Adipocyte (in vitro differentiated cells): ENCODE measurements around the gene CSF1.
A peak's percentile ranks its signal among the peaks of the same experiment; 100 is the strongest.

Experiments
- DNase-seq: peaks from one replicate; pipeline ENCODE4 v3.0.0-alpha.2; 2015; ENCODE audit warnings: low read depth
- H3K27me3 ChIP-seq: replicated peaks from 2 replicates; pipeline ENCODE4 v1.7.0; 2013; ENCODE audit warnings: mild to moderate bottlenecking, low read length, moderate library complexity; ENCODE audit not compliant: control insufficient read depth, insufficient read depth
- H3K36me3 ChIP-seq: 2 replicates; pipeline ENCODE4 v1.7.0; 2013; ENCODE audit warnings: low read length, mild to moderate bottlenecking, moderate library complexity; ENCODE audit not compliant: control insufficient read depth, insufficient read depth, severe bottlenecking
- H3K4me1 ChIP-seq: 2 replicates; pipeline ENCODE4 v1.7.0; 2013; ENCODE audit warnings: mild to moderate bottlenecking, low read length, moderate library complexity; ENCODE audit not compliant: control insufficient read depth, insufficient read depth
- H3K4me3 ChIP-seq: 2 replicates; pipeline ENCODE4 v1.7.0; 2013; ENCODE audit warnings: mild to moderate bottlenecking, low read length, moderate library complexity
- H3K9ac ChIP-seq: 2 replicates; pipeline ENCODE4 v1.7.0; 2013; ENCODE audit warnings: mild to moderate bottlenecking, low read length, moderate library complexity
- H3K9me3 ChIP-seq: 2 replicates; pipeline ENCODE4 v1.7.0; 2013; ENCODE audit warnings: mild to moderate bottlenecking, low read length, moderate library complexity; ENCODE audit not compliant: control insufficient read depth

The CSF1 gene

GRCh38 chr1:109925159-109925990 lies 14.7 kb downstream of the CSF1 start:
- Histone ChIP-seq H3K9me3 (no peaks in the 10 kb centered on the region), H3K27me3 (no peaks in the 10 kb centered on the region), H3K4me3 (no peak overlapping the region), H3K4me1 (peaks cover 80% of the 10 kb centered on the region), H3K36me3 (peaks cover 87% of the 10 kb centered on the region), H3K9ac (peak overlapping the region; percentile 67)
- no peak for DNase-seq

- no peak for DNase-seq
- peaks cover 77% of the 10 kb centered on the region for H3K36me3 ChIP-seq
- H3K9ac ChIP-seq, result peak overlapping the region; percentile 74
Observed at GRCh38 chr1:109926662-109927300, 16.1 kb downstream of the CSF1 start.

GRCh38 chr1:109927356-109927755 lies 16.7 kb downstream of the CSF1 start:
- H3K4me3 ChIP-seq, result no peak overlapping the region
- H3K4me1 ChIP-seq, result peaks cover 86% of the 10 kb centered on the region
- no peaks in the 10 kb centered on the region for H3K9me3 ChIP-seq
- no peak for DNase-seq
- H3K27me3 ChIP-seq, result no peaks in the 10 kb centered on the region
- H3K36me3 ChIP-seq, result peaks cover 71% of the 10 kb centered on the region
- peak overlapping the region; percentile 74 for H3K9ac ChIP-seq

More at GRCh38 chr1:109926662-109927300, 16.1 kb downstream of the CSF1 start:
- no peaks in the 10 kb centered on the region for H3K9me3 ChIP-seq
- H3K4me1 ChIP-seq, result peaks cover 85% of the 10 kb centered on the region
- H3K4me3 ChIP-seq, result peak overlapping the region; percentile 38
- H3K27me3 ChIP-seq, result no peaks in the 10 kb centered on the region

- peak overlapping the region; percentile 74 for H3K9ac ChIP-seq
- H3K4me3 ChIP-seq, result no peak overlapping the region
- no peaks in the 10 kb centered on the region for H3K9me3 ChIP-seq
- peaks cover 88% of the 10 kb centered on the region for H3K4me1 ChIP-seq
- DNase-seq, result peak; percentile 38
- H3K36me3 ChIP-seq, result peaks cover 66% of the 10 kb centered on the region
- no peaks in the 10 kb centered on the region for H3K27me3 ChIP-seq
Observed at GRCh38 chr1:109927911-109928321, 17.3 kb downstream of the CSF1 start.

GRCh38 chr1:109928591-109929111 lies 18.0 kb downstream of the CSF1 start:
- Histone ChIP-seq H3K4me3 (no peak overlapping the region), H3K36me3 (peaks cover 59% of the 10 kb centered on the region), H3K9ac (peak overlapping the region; percentile 68), H3K9me3 (no peaks in the 10 kb centered on the region), H3K27me3 (no peaks in the 10 kb centered on the region), H3K4me1 (peaks cover 88% of the 10 kb centered on the region)
- DNase-seq, result peak; percentile 37

- DNase-seq, result no peak
- Histone ChIP-seq H3K4me1 (peaks cover 88% of the 10 kb centered on the region), H3K36me3 (peaks cover 53% of the 10 kb centered on the region), H3K9me3 (no peaks in the 10 kb centered on the region), H3K27me3 (no peaks in the 10 kb centered on the region), H3K9ac (peak overlapping the region; percentile 68), H3K4me3 (no peak overlapping the region)
Observed at GRCh38 chr1:109929170-109929569, 18.5 kb downstream of the CSF1 start.

GRCh38 chr1:109929588-109930251 lies 19.1 kb downstream of the CSF1 start:
- no peak overlapping the region for H3K4me3 ChIP-seq
- no peaks in the 10 kb centered on the region for H3K9me3 ChIP-seq
- peaks cover 48% of the 10 kb centered on the region for H3K36me3 ChIP-seq
- H3K27me3 ChIP-seq, result no peaks in the 10 kb centered on the region
- DNase-seq, result no peak
- H3K4me1 ChIP-seq, result peaks cover 88% of the 10 kb centered on the region
- peak overlapping the region; percentile 68 for H3K9ac ChIP-seq

- DNase-seq, result no peak
- Histone ChIP-seq H3K4me3 (no peak overlapping the region), H3K27me3 (no peaks in the 10 kb centered on the region), H3K9me3 (no peaks in the 10 kb centered on the region), H3K9ac (peak overlapping the region; percentile 68), H3K4me1 (peaks cover 87% of the 10 kb centered on the region), H3K36me3 (peaks cover 41% of the 10 kb centered on the region)
Observed at GRCh38 chr1:109930252-109930993, 19.8 kb downstream of the CSF1 start.

GRCh38 chr1:109931189-109931731 lies 20.6 kb downstream of the CSF1 start:
- Histone ChIP-seq H3K27me3 (no peaks in the 10 kb centered on the region), H3K36me3 (peaks cover 32% of the 10 kb centered on the region), H3K4me1 (peaks cover 79% of the 10 kb centered on the region), H3K9ac (peak overlapping the region; percentile 68), H3K4me3 (no peak overlapping the region), H3K9me3 (no peaks in the 10 kb centered on the region)
- DNase-seq, result peak; percentile 48

GRCh38 chr1:109931911-109932636 lies 21.4 kb downstream of the CSF1 start:
- H3K27me3 ChIP-seq, result no peaks in the 10 kb centered on the region
- no peak overlapping the region for H3K4me3 ChIP-seq
- H3K9me3 ChIP-seq, result no peaks in the 10 kb centered on the region
- H3K36me3 ChIP-seq, result peaks cover 24% of the 10 kb centered on the region
- peaks cover 71% of the 10 kb centered on the region for H3K4me1 ChIP-seq
- DNase-seq, result no peak
- peak overlapping the region; percentile 68 for H3K9ac ChIP-seq
